B cell (primary cell): ENCODE results near the gene CDK11A. TPM values are rescaled to one million over a fixed set of nuclear protein-coding genes. Genes with fewer than 3 reads are reported as not detected.
"Not testable (repeated sequence)": the region's sequence is repeated elsewhere in the genome, so short reads cannot be mapped to it uniquely, and the experiment has no call there.

Experiments used
- ATAC-seq: fragments of 200-7000 bp; cut with Tn5 transposase; one replicate; pipeline ENCODE4 v1.10.0; 2021; ENCODE audit warnings: low read depth, mild to moderate bottlenecking, moderate number of reproducible peaks, moderate library complexity
- CTCF ChIA-PET: fragments of 350-600 bp; sonication (Branson Sonifier 250); formaldehyde crosslinking; loops from one replicate; lab custom pipeline; 2021; ENCODE audit warnings: antibody characterized with exemption, inconsistent platforms; lab: Charles Lee
- POLR2A ChIA-PET: fragments of 350-600 bp; sonication (Branson Sonifier 250); formaldehyde crosslinking; loops from one replicate; lab custom pipeline; 2021; ENCODE audit warnings: antibody characterized with exemption; lab: Charles Lee
- DNase-seq: peaks from one replicate; pipeline ENCODE4 v3.0.0; 2013
- H2AFZ ChIP-seq: 2 replicates; pipeline ENCODE4 v1.6.1; 2012; ENCODE audit warnings: mild to moderate bottlenecking, low read depth, low read length; ENCODE audit not compliant: insufficient read depth, poor library complexity, severe bottlenecking
- H3K27ac ChIP-seq, 2 donors: 1 replicate in 1 of 2; 2 replicates in 1 of 2; pipeline ENCODE4 v1.5.1; 2012 to 2013; ENCODE audit warnings: low read length in 2 of 2, mild to moderate bottlenecking in 2 of 2, moderate library complexity in 1 of 2
- H3K27me3 ChIP-seq, 4 experiments: fragments of 200-600 bp in 1 of 4; sonication (generic) in 1 of 4; replicated peaks in 1 of 4; 1 replicate in 2 of 4; 2 replicates in 2 of 4; pipeline versions ENCODE4 v1.6.1 to v1.7.0; 2013 to 2016; ENCODE audit warnings: low read length in 3 of 4, mild to moderate bottlenecking in 2 of 4, mixed read lengths in 1 of 4, moderate library complexity in 1 of 4; ENCODE audit not compliant: insufficient read depth in 4 of 4, control insufficient read depth in 3 of 4; ENCODE audit errors: control extremely low read depth in 1 of 4
- H3K36me3 ChIP-seq, 2 experiments: replicated peaks in 1 of 2; 1 replicate in 1 of 2; 2 replicates in 1 of 2; pipeline versions ENCODE4 v1.6.1 to v1.7.1; 2013; ENCODE audit warnings: low read length in 1 of 2; ENCODE audit not compliant: insufficient read depth in 2 of 2, control insufficient read depth in 1 of 2; ENCODE audit errors: control extremely low read depth in 1 of 2, extremely low read depth in 1 of 2
- H3K4me1 ChIP-seq, 2 donors: fragments of 200-600 bp in 1 of 2; sonication (generic) in 1 of 2; 1 replicate in 1 of 2; 2 replicates in 1 of 2; pipeline versions ENCODE4 v1.5.1 to v1.6.1; 2013 to 2017; ENCODE audit warnings: low read length in 2 of 2; ENCODE audit not compliant: control insufficient read depth in 2 of 2, insufficient read depth in 2 of 2
- H3K4me2 ChIP-seq: replicated peaks from 2 replicates; pipeline ENCODE3; 2012; ENCODE audit warnings: mild to moderate bottlenecking, low read depth, low read length; ENCODE audit not compliant: poor library complexity, severe bottlenecking
- H3K4me3 ChIP-seq, 5 experiments: fragments of 200-600 bp in 1 of 5; sonication (generic) in 1 of 5; 1 replicate in 3 of 5; 2 replicates in 2 of 5; pipeline versions ENCODE4 v1.5.1 to v1.7.0; 2011 to 2016; ENCODE audit warnings: low read length in 4 of 5, mild to moderate bottlenecking in 4 of 5, low read depth in 2 of 5, control low read depth in 1 of 5, moderate library complexity in 1 of 5; ENCODE audit not compliant: insufficient read depth in 1 of 5; ENCODE audit errors: control extremely low read depth in 1 of 5, extremely low read depth in 1 of 5
- H3K79me2 ChIP-seq: fragments of 200-600 bp; sonication (generic); one replicate; pipeline ENCODE4 v1.6.0; 2016; ENCODE audit warnings: low read length; ENCODE audit not compliant: control insufficient read depth, insufficient read depth
- H3K9ac ChIP-seq: fragments of 200-600 bp; sonication (generic); 2 replicates; pipeline ENCODE4 v1.6.1; 2017; ENCODE audit warnings: mild to moderate bottlenecking, low read length, moderate library complexity
- H3K9me3 ChIP-seq, 3 donors: one replicate each; pipeline versions ENCODE4 v1.6.1 to v1.7.1; 2013; ENCODE audit warnings: low read length in 2 of 3; ENCODE audit not compliant: control insufficient read depth in 2 of 3, insufficient read depth in 1 of 3; ENCODE audit errors: control extremely low read depth in 1 of 3
- H4K20me1 ChIP-seq: 2 replicates; pipeline ENCODE4 v1.6.0; 2012; ENCODE audit warnings: mild to moderate bottlenecking, low read length; ENCODE audit not compliant: insufficient read depth, control insufficient read depth, poor library complexity, severe bottlenecking
- H3K27ac Mint-ChIP-seq: one replicate; pipeline ENCODE4 v1.8.0; 2021; ENCODE audit warnings: mixed read lengths
- H3K27me3 Mint-ChIP-seq: one replicate; pipeline ENCODE4 v1.8.0; 2021; ENCODE audit warnings: mixed read lengths
- H3K4me1 Mint-ChIP-seq: one replicate; pipeline ENCODE4 v1.8.0; 2021; ENCODE audit warnings: mixed read lengths
- H3K4me3 Mint-ChIP-seq: one replicate; pipeline ENCODE4 v1.8.0; 2021; ENCODE audit warnings: mixed read lengths
- H3K9me3 Mint-ChIP-seq: one replicate; pipeline ENCODE4 v1.8.0; 2022; ENCODE audit warnings: mixed read lengths; ENCODE audit not compliant: insufficient read depth
- CTCF ChIP-seq: fragments of 200-600 bp; IDR thresholded peaks from one replicate; pipeline ENCODE4 v1.8.0; 2022; ENCODE audit warnings: antibody characterized with exemption, mild to moderate bottlenecking
- EZH2 ChIP-seq: IDR thresholded peaks from 2 replicates; pipeline ENCODE4 v1.6.1; 2012; ENCODE audit warnings: borderline replicate concordance, low read depth, mild to moderate bottlenecking, moderate library complexity, low read length; ENCODE audit not compliant: insufficient read depth, poor library complexity, severe bottlenecking
- WGBS: methylation state at CpG from one replicate; pipeline ENCODE4 v1.1.5; 2013; ENCODE audit warnings: missing lambda C conversion rate; ENCODE audit not compliant: insufficient coverage; 5-methylcytosine and 5-hydroxymethylcytosine counted together
- intact Hi-C: fragments of 100-400 bp; cut with micrococcal nuclease; formaldehyde crosslinking; loops from one replicate; pipeline ENCODE4 v1.10.0; 2022
- polyA plus RNA-seq: library from polyadenylated mRNA; depleted of rRNA; stranded (reverse); fragments of >200 nt; gene quantifications from 2 replicates; pipeline ENCODE4 v1.2.3, GENCODE V29; 2012
- total RNA-seq, 2 donors: library from RNA; stranded (reverse); fragments of 120-200 nt in 1 of 2; gene quantifications; 1 replicate in 1 of 2; 2 replicates in 1 of 2; pipeline versions ENCODE4 v1.2.3 to v1.2.4, GENCODE V29; 2013 to 2022

CDK11A gene
- total and polyA plus RNA-seq, 2 donors (not counting 1 experiment from before 2014, with no cell fraction given), result 82.1 to 138 TPM

- no peaks in the 10 kb centered on the region for H3K9me3 ChIP-seq
- no peaks in the 10 kb centered on the region for H3K27me3 ChIP-seq
- ATAC-seq (no peak), DNase-seq (no peak)
- no peaks in the 10 kb centered on the region for H4K20me1 ChIP-seq
- no peak overlapping the region for H2AFZ ChIP-seq
- Mint-ChIP-seq H3K9me3 (no peaks in the 10 kb centered on the region), H3K4me1 (no peaks in the 10 kb centered on the region), H3K27ac (no peak overlapping the region), H3K27me3 (no peaks in the 10 kb centered on the region), H3K4me3 (no peak overlapping the region)
- no peak overlapping the region for H3K9ac ChIP-seq
- no peak for TF ChIP-seq EZH2
- no peak for TF ChIP-seq CTCF
- CTCF ChIA-PET, result no interaction called here
- H3K4me2 ChIP-seq, result no peak overlapping the region
- WGBS, result 97% methylated on average over 13 of the region's 17 CpGs
- peaks cover 5 to 8% of the 10 kb centered on the region in 2 donors for H3K4me1 ChIP-seq
- peaks cover 14% of the 10 kb centered on the region for H3K79me2 ChIP-seq
- H3K27ac ChIP-seq, result no peak overlapping the region
- POLR2A ChIA-PET, result interaction anchor here (0.8 kb wide), 1 partner anchor 61 kb away, joined by 10 read pairs; no protein-coding TSS in a partner anchor
- peaks cover 0 to 23% of the 10 kb centered on the region in 2 experiments for H3K36me3 ChIP-seq
- no peak overlapping the region for H3K4me3 ChIP-seq
- intact Hi-C loops, result no loop called here
Measured at GRCh38 chr1:1732381-1732780, 8.2 kb upstream of the CDK11A start.

- no peak overlapping the region for H3K4me2 ChIP-seq
- peaks cover 0 to 23% of the 10 kb centered on the region in 2 experiments for H3K36me3 ChIP-seq
- H3K79me2 ChIP-seq, result peaks cover 17% of the 10 kb centered on the region
- H3K9me3 ChIP-seq, result no peaks in the 10 kb centered on the region
- Mint-ChIP-seq H3K27ac (no peak overlapping the region), H3K9me3 (no peaks in the 10 kb centered on the region), H3K4me1 (no peaks in the 10 kb centered on the region), H3K27me3 (no peaks in the 10 kb centered on the region), H3K4me3 (no peak overlapping the region)
- H3K4me3 ChIP-seq, result no peak overlapping the region
- H2AFZ ChIP-seq, result no peak overlapping the region
- 99% methylated on average over 13 of the region's 17 CpGs for WGBS
- TF ChIP-seq EZH2 (no peak), CTCF (no peak)
- POLR2A ChIA-PET, result no interaction called here
- intact Hi-C loops, result no loop called here
- ATAC-seq (no peak), DNase-seq (no peak)
- no peaks in the 10 kb centered on the region for H4K20me1 ChIP-seq
- H3K27ac ChIP-seq, result no peak overlapping the region
- H3K9ac ChIP-seq, result no peak overlapping the region
- CTCF ChIA-PET, result no interaction called here
- H3K27me3 ChIP-seq, result no peaks in the 10 kb centered on the region
- H3K4me1 ChIP-seq, result peaks cover 5 to 8% of the 10 kb centered on the region in 2 donors
Measured at GRCh38 chr1:1730870-1731269, 6.7 kb upstream of the CDK11A start.

GRCh38 chr1:1730230-1730629, 6.1 kb upstream of the CDK11A start:
- POLR2A ChIA-PET, H3K9me3 ChIP-seq, H3K27ac Mint-ChIP-seq, H3K4me3 Mint-ChIP-seq, H3K9ac ChIP-seq, H2AFZ ChIP-seq, H3K4me1 Mint-ChIP-seq, H3K4me3 ChIP-seq, H3K27ac ChIP-seq, intact Hi-C loops, H3K9me3 Mint-ChIP-seq, H3K27me3 ChIP-seq, DNase-seq, H3K4me2 ChIP-seq, H3K4me1 ChIP-seq, CTCF ChIA-PET, ATAC-seq, H4K20me1 ChIP-seq, H3K27me3 Mint-ChIP-seq: not testable (repeated sequence)
- 100% methylated on average over 1 of the region's 13 CpGs for WGBS
- Histone ChIP-seq H3K79me2 (peaks cover 17% of the 10 kb centered on the region), H3K36me3 (peaks cover 0 to 23% of the 10 kb centered on the region in 2 experiments)
